ENCODE data around the gene SH3RF2.

Gene SH3RF2

DNA sequence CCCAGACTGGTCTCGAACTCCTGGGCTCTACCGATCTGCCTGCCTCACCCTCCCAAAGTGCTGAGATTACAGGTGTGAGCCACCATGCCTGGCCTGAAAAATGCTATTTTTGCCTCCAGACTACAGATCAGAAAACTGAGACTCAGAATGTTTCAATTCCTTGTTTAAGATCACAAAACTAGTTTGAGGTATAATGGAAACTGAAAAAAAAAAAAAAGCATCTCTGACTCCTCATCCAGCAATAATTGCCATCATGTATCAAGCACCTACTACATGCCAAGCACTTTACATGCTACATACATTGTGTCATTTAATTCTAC is 133.4 kb downstream of the SH3RF2 start:
- WGBS (ENCODE audit: extremely low coverage, insufficient coverage, insufficient read length): no CpG with 5 or more reads among the region's 2 CpGs
- H3K23ac ChIP-seq (ENCODE audit: low read length): no peak overlapping the region
- H3K4ac ChIP-seq (ENCODE audit: low read depth, low read length): no peak overlapping the region
- H3K27me3 ChIP-seq (ENCODE audit: insufficient read depth, low read length): no peaks in the 10 kb centered on the region
- no peaks in the 10 kb centered on the region for H3K9me3 ChIP-seq (ENCODE audit: insufficient read depth, low read depth, low read length)
- H3K14ac ChIP-seq (ENCODE audit: low read length): no peak overlapping the region
- no peak overlapping the region for H3K4me2 ChIP-seq (ENCODE audit: low read length)
- H3K4me1 ChIP-seq (ENCODE audit: control insufficient read depth in 1 of 2, insufficient read depth in 2 of 2, low read length in 2 of 2): peaks cover 0 to 2% of the 10 kb centered on the region in 2 experiments
- no peak overlapping the region for H4K12ac ChIP-seq (ENCODE audit: low read depth, low read length)
- DNase-seq: no peak
- H2BK5ac ChIP-seq (ENCODE audit: low read depth, low read length, poor library complexity): no peak overlapping the region
- no peak overlapping the region for H2BK12ac ChIP-seq (ENCODE audit: low read length)
- H3K79me1 ChIP-seq (ENCODE audit: low read length): no peaks in the 10 kb centered on the region
- no peak overlapping the region for H4K91ac ChIP-seq (ENCODE audit: low read depth, low read length)
- no peaks in the 10 kb centered on the region for H3K79me2 ChIP-seq (ENCODE audit: control insufficient read depth, insufficient read depth, low read length, poor library complexity)
- H3K36me3 ChIP-seq (ENCODE audit: control insufficient read depth in 1 of 2, insufficient read depth in 2 of 2, low read length in 2 of 2): no peaks in the 10 kb centered on the region
- H3K18ac ChIP-seq (ENCODE audit: low read length): no peak overlapping the region
- H3K9ac ChIP-seq (ENCODE audit: low read length): no peak overlapping the region
- no peak overlapping the region for H4K8ac ChIP-seq (ENCODE audit: low read depth, low read length)
- no peak overlapping the region for H2AFZ ChIP-seq (ENCODE audit: insufficient read depth, low read length, poor library complexity)
- H3K27ac ChIP-seq (ENCODE audit: low read depth, low read length): no peak overlapping the region
- H2AK5ac ChIP-seq (ENCODE audit: low read length): no peak overlapping the region
- no peak overlapping the region for H2BK120ac ChIP-seq (ENCODE audit: insufficient read depth, low read length, poor library complexity)
- no peak overlapping the region for H3K4me3 ChIP-seq (ENCODE audit: low read depth, low read length)

DNA sequence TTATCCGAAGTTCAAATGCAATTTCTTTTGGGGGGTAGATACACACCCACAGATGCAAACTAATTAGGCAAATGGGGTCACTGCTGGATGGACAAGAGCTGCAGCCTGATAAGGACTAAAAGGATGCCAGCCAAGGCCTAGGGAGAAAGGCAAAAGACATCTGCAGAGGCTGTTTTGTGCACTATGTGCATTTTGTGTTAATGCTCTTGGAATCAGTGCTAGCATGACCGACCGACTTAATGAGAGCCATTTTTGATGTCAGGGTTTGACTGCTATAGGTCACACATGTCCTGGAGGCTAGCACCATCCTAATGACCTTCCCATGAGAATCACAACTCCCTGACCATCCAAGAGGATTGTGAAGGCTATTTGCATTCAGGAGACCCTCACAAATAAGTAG is 134.4 kb downstream of the SH3RF2 start:
- WGBS (ENCODE audit: extremely low coverage, insufficient coverage, insufficient read length): no CpG with 5 or more reads among the region's 3 CpGs
- H3K27ac ChIP-seq (ENCODE audit: low read depth, low read length): no peak overlapping the region

DNA sequence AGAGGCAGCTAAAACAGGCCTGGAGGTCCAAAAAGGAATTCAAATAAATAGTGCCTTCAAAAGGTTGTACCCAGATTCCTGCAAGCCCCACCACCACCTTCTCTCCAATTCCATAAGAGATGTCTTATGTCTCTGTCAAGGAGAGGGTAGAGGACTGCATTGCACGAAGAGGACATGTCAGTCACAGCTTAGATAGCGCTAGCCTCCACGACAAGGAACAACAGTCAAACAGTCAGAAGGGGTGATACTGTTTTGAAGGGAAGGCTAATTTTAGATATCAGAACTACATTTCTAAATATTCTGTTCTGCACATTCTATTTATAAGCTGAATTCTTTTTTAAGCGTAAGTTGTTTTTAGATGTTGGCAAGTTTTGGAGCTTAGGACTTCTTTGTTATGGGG is 134.8 kb downstream of the SH3RF2 start:
- Histone ChIP-seq H3K27me3 (ENCODE audit: insufficient read depth, low read length) (no peaks in the 10 kb centered on the region), H3K79me1 (ENCODE audit: low read length) (no peaks in the 10 kb centered on the region), H3K4me3 (ENCODE audit: low read depth, low read length) (no peak overlapping the region), H3K36me3 (ENCODE audit: control insufficient read depth in 1 of 2, insufficient read depth in 2 of 2, low read length in 2 of 2) (no peaks in the 10 kb centered on the region), H3K9me3 (ENCODE audit: insufficient read depth, low read depth, low read length) (no peaks in the 10 kb centered on the region), H4K8ac (ENCODE audit: low read depth, low read length) (no peak overlapping the region), H2BK12ac (ENCODE audit: low read length) (no peak overlapping the region), H2BK120ac (ENCODE audit: insufficient read depth, low read length, poor library complexity) (no peak overlapping the region), H3K4me1 (ENCODE audit: control insufficient read depth in 1 of 2, insufficient read depth in 2 of 2, low read length in 2 of 2) (peaks cover 0 to 2% of the 10 kb centered on the region in 2 experiments), H3K79me2 (ENCODE audit: control insufficient read depth, insufficient read depth, low read length, poor library complexity) (no peaks in the 10 kb centered on the region), H4K12ac (ENCODE audit: low read depth, low read length) (no peak overlapping the region), H3K4ac (ENCODE audit: low read depth, low read length) (no peak overlapping the region), H4K91ac (ENCODE audit: low read depth, low read length) (no peak overlapping the region), H3K14ac (ENCODE audit: low read length) (no peak overlapping the region), H2AFZ (ENCODE audit: insufficient read depth, low read length, poor library complexity) (no peak overlapping the region), H3K9ac (ENCODE audit: low read length) (no peak overlapping the region), H3K23ac (ENCODE audit: low read length) (no peak overlapping the region), H2BK5ac (ENCODE audit: low read depth, low read length, poor library complexity) (no peak overlapping the region), H3K18ac (ENCODE audit: low read length) (no peak overlapping the region), H2AK5ac (ENCODE audit: low read length) (no peak overlapping the region), H3K27ac (ENCODE audit: low read depth, low read length) (no peak overlapping the region), H3K4me2 (ENCODE audit: low read length) (no peak overlapping the region)
- WGBS (ENCODE audit: extremely low coverage, insufficient coverage, insufficient read length): no CpG with 5 or more reads among the region's 4 CpGs
- no peak for DNase-seq

More for the DNA sequence above, 134.4 kb downstream of the SH3RF2 start:
- H4K91ac ChIP-seq (ENCODE audit: low read depth, low read length): no peak overlapping the region
- no peak overlapping the region for H2BK5ac ChIP-seq (ENCODE audit: low read depth, low read length, poor library complexity)
- H4K12ac ChIP-seq (ENCODE audit: low read depth, low read length): no peak overlapping the region
- H4K8ac ChIP-seq (ENCODE audit: low read depth, low read length): no peak overlapping the region
- no peaks in the 10 kb centered on the region for H3K79me2 ChIP-seq (ENCODE audit: control insufficient read depth, insufficient read depth, low read length, poor library complexity)
- DNase-seq: no peak
- no peak overlapping the region for H2AK5ac ChIP-seq (ENCODE audit: low read length)
- peaks cover 0 to 2% of the 10 kb centered on the region in 2 experiments for H3K4me1 ChIP-seq (ENCODE audit: control insufficient read depth in 1 of 2, insufficient read depth in 2 of 2, low read length in 2 of 2)
- no peak overlapping the region for H3K4ac ChIP-seq (ENCODE audit: low read depth, low read length)
- no peaks in the 10 kb centered on the region for H3K9me3 ChIP-seq (ENCODE audit: insufficient read depth, low read depth, low read length)
- H3K4me2 ChIP-seq (ENCODE audit: low read length): no peak overlapping the region
- no peaks in the 10 kb centered on the region for H3K79me1 ChIP-seq (ENCODE audit: low read length)
- no peak overlapping the region for H3K23ac ChIP-seq (ENCODE audit: low read length)
- H2BK120ac ChIP-seq (ENCODE audit: insufficient read depth, low read length, poor library complexity): no peak overlapping the region
- no peak overlapping the region for H2BK12ac ChIP-seq (ENCODE audit: low read length)
- H3K18ac ChIP-seq (ENCODE audit: low read length): no peak overlapping the region
- no peak overlapping the region for H3K9ac ChIP-seq (ENCODE audit: low read length)
- no peaks in the 10 kb centered on the region for H3K27me3 ChIP-seq (ENCODE audit: insufficient read depth, low read length)
- H3K4me3 ChIP-seq (ENCODE audit: low read depth, low read length): no peak overlapping the region
- no peak overlapping the region for H3K14ac ChIP-seq (ENCODE audit: low read length)
- no peaks in the 10 kb centered on the region for H3K36me3 ChIP-seq (ENCODE audit: control insufficient read depth in 1 of 2, insufficient read depth in 2 of 2, low read length in 2 of 2)
- H2AFZ ChIP-seq (ENCODE audit: insufficient read depth, low read length, poor library complexity): no peak overlapping the region

- Histone ChIP-seq H3K14ac (ENCODE audit: low read length) (no peak overlapping the region), H2BK120ac (ENCODE audit: insufficient read depth, low read length, poor library complexity) (no peak overlapping the region), H2BK5ac (ENCODE audit: low read depth, low read length, poor library complexity) (no peak overlapping the region), H3K23ac (ENCODE audit: low read length) (no peak overlapping the region), H2AK5ac (ENCODE audit: low read length) (no peak overlapping the region), H2AFZ (ENCODE audit: insufficient read depth, low read length, poor library complexity) (no peak overlapping the region), H3K79me1 (ENCODE audit: low read length) (no peaks in the 10 kb centered on the region), H3K18ac (ENCODE audit: low read length) (no peak overlapping the region), H3K9ac (ENCODE audit: low read length) (no peak overlapping the region), H3K4me2 (ENCODE audit: low read length) (no peak overlapping the region), H3K36me3 (ENCODE audit: control insufficient read depth in 1 of 2, insufficient read depth in 2 of 2, low read length in 2 of 2) (no peaks in the 10 kb centered on the region), H3K27ac (ENCODE audit: low read depth, low read length) (no peak overlapping the region), H3K27me3 (ENCODE audit: insufficient read depth, low read length) (no peaks in the 10 kb centered on the region), H3K4me3 (ENCODE audit: low read depth, low read length) (no peak overlapping the region), H3K4ac (ENCODE audit: low read depth, low read length) (no peak overlapping the region), H4K12ac (ENCODE audit: low read depth, low read length) (no peak overlapping the region), H2BK12ac (ENCODE audit: low read length) (no peak overlapping the region), H3K9me3 (ENCODE audit: insufficient read depth, low read depth, low read length) (no peaks in the 10 kb centered on the region), H4K91ac (ENCODE audit: low read depth, low read length) (no peak overlapping the region), H3K4me1 (ENCODE audit: control insufficient read depth in 1 of 2, insufficient read depth in 2 of 2, low read length in 2 of 2) (peaks cover 0 to 2% of the 10 kb centered on the region in 2 experiments), H4K8ac (ENCODE audit: low read depth, low read length) (no peak overlapping the region), H3K79me2 (ENCODE audit: control insufficient read depth, insufficient read depth, low read length, poor library complexity) (no peaks in the 10 kb centered on the region)
- DNase-seq: peak; percentile 20 to 72
- WGBS (ENCODE audit: extremely low coverage, insufficient coverage, insufficient read length): no CpG with 5 or more reads among the region's 2 CpGs
These were observed 136.2 kb downstream of the SH3RF2 start for GRCh38 chr5:146072595-146072994.
